DMS79 treated with DMSO at 0.1 percent for 48 hours (cell line): ENCODE results near the gene RNASE1.
"Not testable (repeated sequence)": the region's sequence is repeated elsewhere in the genome, so short reads cannot be mapped to it uniquely, and the experiment has no call there.

Source experiments
- DNase-seq: peaks from one replicate; lab custom pipeline; 2025; lab: John Stamatoyannopoulos, UW

Gene RNASE1

DNA sequence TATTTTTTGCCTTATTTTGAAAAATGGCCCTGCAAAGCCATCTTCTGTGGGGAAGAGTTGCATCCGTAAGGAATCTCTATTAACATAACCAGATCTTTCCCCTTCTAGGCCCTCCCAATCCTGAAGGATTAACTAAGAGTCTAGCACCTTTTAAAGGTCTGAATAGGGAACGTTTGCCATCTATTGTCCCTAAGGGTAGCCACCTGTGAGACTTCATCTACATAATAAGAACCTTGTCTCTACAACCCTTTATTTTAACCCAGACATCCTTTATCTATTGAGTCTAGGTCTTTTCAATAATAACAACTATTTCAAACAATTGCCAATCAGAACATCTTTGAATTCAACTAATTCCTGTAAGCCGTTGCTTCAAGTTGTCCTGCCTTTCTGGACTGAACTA is 30.0 kb downstream of the RNASE1 start:
- DNase-seq: no peak

DNA sequence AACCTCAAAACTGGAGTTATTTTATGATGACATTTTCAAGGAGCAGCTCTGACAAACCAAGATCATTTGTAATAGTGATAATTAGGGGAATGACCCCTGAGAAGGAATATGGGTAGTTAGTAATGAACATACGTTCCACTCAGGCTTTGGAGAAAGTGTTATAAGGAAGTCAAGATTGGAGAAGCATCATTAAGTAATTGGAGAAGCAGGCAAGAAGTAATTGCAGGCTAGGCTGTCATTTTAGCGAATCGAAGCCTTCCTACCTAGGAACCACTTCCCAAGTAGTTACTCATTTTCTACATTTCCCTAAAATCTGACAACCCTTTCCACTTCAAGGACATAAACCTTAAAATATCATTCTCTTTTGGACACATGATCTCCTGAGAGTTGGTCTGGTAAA is 33.2 kb downstream of the RNASE1 start:
- no peak for DNase-seq

DNA sequence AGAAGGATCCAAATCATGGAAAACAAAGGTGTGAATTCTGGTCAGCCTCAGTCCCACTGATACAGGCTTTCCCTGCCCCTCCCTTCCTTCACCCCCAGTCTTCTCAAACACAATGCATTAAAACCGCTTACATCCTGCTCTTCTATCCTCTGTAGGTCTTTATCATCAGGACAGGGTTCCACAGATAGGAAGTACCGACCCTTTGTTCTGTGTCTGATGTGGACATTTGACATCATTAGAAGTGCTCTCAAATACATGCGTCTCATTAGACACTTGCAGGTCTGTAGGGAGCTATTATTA is 34.1 kb downstream of the RNASE1 start:
- no peak for DNase-seq

DNA sequence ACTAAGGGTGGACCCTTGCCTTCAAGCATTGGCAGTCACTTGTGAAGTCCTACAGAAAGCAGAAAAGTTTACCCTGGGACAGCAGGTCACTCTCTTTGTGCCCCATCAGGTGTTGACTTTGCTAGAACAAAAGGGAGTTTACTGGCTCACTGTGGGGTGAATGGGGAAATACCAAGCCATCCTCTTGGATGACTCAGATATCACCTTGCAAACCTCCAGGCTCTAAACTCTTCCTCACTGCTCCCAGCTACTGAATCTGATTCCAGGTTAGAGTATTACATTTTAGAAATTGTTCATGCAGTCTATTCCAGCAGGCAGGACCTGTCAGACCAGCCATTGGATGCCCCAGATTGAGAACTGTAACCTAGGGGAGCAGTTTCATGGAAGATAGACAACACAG is 41.7 kb downstream of the RNASE1 start:
- DNase-seq: no peak

DNA sequence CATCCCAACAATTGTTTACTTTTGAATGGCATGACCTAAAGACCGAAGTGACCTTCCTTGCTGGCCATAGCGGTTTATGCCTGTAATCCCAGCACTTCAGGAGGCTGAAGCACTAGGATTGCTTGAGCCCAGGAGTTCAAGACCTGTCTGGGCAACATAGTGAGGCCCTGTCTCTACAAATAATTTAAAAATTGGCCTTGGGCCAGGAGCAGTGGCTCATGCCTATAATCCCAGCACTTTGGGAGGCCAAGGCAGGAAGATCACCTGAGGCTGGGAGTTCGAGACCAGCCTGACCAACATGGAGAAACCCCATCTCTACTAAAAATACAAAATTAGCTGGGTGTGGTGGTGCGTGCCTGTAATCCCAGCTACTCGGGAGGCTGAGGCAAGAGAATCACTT is 43.2 kb downstream of the RNASE1 start:
- DNase-seq: not testable (repeated sequence)

DNA sequence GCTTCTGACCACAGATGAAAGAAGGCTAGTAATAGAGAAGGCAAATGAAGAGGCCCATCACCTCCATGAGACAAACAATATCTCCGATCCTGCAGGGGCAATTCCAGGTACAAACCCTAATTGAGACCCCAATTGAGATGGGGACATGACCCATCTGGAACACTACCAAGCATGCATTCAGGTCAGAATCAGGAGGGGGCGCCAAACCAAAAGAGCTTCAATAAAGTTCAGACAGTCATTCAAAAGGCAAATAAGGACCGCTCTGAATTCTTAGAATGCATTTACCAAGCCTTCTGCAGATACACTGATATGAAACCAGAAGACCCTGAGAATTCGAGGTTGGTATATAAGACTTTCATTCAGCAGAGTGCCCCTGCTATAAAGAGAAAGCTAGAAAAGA is 44.7 kb downstream of the RNASE1 start:
- no peak for DNase-seq

DNA sequence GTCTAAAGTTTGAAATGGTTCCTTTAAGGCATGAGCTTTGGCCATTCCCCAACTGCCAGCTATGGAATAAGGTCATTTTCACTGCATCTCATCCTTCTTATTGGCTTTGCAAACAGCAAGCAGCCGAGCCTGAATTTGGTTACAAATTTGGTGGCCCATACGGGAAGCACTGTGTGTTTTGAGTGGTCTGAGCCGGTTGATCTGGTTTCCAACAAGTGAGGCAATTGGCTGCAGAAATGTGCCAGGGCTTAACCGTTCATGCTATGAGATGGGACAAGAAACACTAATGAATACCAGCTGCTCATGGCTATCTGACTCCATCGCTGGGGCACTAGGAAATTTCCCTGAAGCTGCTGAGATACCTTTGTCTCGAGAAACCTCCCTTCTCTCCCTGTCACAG is 47.6 kb downstream of the RNASE1 start:
- no peak for DNase-seq

DNA sequence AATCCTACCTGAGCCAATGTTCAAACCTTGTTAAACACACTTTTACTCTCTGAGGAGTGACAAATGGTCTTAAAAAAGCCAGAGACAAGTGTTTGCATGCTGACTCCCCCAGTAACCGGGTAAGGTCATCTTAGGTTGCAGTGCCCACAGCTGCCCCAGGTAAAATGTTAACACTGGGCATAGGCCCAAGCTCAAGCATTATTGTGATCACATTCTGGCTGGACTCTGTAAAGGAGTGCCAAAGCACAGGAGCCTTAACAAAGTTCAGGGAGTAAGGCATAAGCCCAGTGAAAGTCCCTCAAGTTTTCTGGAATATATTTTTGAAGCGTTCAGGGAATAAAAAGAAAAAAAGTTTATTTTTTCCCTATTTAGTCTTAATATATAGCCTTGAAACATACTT is 48.3 kb downstream of the RNASE1 start:
- no peak for DNase-seq

DNA sequence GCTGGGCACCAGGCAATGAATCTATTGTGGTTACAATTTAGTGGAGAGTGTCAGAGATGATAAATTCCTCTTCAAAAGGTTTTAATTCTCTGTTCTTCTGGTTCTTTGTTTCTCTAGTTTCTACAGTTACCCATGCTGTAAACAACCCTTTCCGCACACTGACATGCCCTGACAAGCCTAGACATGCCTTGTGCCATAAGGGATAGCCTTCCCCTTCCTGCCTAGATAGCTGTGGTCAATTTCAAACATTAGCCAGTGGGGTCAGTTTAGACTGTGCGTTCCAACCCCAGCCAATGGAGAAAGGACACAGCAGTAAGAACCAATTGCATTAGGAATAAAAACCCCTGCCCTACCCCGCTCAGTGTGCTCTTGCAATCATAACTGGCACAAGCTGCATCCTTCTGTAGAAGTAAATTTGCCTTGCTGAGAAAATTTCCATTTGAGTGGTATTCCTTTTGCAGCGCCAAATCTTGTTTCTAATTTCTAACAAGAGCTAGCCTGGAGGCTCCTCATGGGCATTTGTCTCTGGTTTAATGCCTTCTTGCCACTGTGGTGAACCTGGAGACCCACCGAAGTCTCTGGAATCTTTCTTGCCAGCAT is 50.6 kb downstream of the RNASE1 start:
- DNase-seq: no peak
